ENCODE measurements around the gene AMPH. TPM values are rescaled to one million over a fixed set of nuclear protein-coding genes. Genes with fewer than 3 reads are reported as not detected.

AMPH gene
- total RNA-seq, 4 donors from 2014 or later: 3.5 to 37.0 (median 10.9) TPM

DNA sequence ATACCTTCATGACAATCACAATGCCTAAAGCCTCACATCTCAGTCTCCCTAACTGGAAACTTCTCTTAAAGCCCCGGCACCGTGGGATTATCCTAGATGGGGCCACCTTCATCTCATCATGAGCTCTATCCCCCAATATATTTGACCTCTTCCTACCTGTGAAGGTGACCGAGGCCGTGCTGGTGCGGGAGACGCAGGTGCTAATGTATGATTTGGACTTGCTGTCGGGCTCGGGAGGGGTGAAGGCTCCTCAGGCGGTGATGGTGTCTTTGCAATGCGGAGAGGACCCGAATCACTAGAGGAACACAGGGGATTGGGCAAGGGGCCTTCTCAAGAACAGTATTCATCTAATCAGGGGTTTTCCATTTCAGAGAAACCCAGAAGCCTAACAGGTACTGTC is 168.4 kb downstream of the AMPH start:
- Histone ChIP-seq H3K4me3 (no peak overlapping the region), H3K4me1 (no peaks in the 10 kb centered on the region), H3K9me3 (peaks cover 0 to 10% (median 0%) of the 10 kb centered on the region in 4 donors), H3K27ac (no peak overlapping the region), H3K27me3 (no peaks in the 10 kb centered on the region), H3K36me3 (no peaks in the 10 kb centered on the region)
- 95 to 99% methylated on average over 11 of the region's 11 CpGs for WGBS, 2 donors
- DNase-seq (ENCODE audit: low spot score in 2 of 2): no peak
- TF ChIP-seq EP300 (IDR thresholded peaks at IDR 0.05): no peak
- TF ChIP-seq POLR2A (IDR thresholded peaks at IDR 0.05): no peak
- TF ChIP-seq, protein P1, sequence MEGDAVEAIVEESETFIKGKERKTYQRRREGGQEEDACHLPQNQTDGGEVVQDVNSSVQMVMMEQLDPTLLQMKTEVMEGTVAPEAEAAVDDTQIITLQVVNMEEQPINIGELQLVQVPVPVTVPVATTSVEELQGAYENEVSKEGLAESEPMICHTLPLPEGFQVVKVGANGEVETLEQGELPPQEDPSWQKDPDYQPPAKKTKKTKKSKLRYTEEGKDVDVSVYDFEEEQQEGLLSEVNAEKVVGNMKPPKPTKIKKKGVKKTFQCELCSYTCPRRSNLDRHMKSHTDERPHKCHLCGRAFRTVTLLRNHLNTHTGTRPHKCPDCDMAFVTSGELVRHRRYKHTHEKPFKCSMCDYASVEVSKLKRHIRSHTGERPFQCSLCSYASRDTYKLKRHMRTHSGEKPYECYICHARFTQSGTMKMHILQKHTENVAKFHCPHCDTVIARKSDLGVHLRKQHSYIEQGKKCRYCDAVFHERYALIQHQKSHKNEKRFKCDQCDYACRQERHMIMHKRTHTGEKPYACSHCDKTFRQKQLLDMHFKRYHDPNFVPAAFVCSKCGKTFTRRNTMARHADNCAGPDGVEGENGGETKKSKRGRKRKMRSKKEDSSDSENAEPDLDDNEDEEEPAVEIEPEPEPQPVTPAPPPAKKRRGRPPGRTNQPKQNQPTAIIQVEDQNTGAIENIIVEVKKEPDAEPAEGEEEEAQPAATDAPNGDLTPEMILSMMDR (IDR thresholded peaks at IDR 0.05): no peak

DNA sequence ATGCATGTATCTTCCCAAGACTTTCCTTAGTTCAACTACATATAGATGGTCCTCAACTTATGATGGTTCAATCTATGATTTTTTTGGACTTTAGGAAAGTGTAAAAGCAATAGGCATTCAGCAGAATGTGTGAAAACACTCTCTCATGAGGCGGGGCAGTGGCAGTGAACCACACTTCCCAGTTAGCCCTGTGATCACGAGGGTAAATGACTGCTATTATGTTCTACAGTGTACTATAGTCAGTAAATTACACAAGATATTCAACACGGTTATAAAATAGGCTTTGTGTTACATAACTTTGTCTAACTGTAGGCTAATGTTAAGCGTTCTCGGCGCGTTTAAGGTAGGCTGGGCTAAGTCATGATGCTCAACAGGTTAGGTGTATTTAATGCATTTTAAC is 169.3 kb downstream of the AMPH start:
- no peak for DNase-seq (ENCODE audit: low spot score in 2 of 2)
- Histone ChIP-seq H3K36me3 (no peaks in the 10 kb centered on the region), H3K27ac (no peak overlapping the region), H3K4me3 (no peak overlapping the region), H3K27me3 (no peaks in the 10 kb centered on the region), H3K9me3 (peaks cover 0 to 11% (median 0%) of the 10 kb centered on the region in 4 donors), H3K4me1 (no peaks in the 10 kb centered on the region)
- 74 to 86% methylated on average over 7 of the region's 7 CpGs for WGBS, 2 donors
- TF ChIP-seq, protein P1 (IDR thresholded peaks at IDR 0.05): no peak
- TF ChIP-seq EP300 (IDR thresholded peaks at IDR 0.05) (no peak), POLR2A (IDR thresholded peaks at IDR 0.05) (no peak)

- TF ChIP-seq, protein P1 (IDR thresholded peaks at IDR 0.05): no peak
- TF ChIP-seq POLR2A (IDR thresholded peaks at IDR 0.05) (no peak), EP300 (IDR thresholded peaks at IDR 0.05) (no peak)
- Histone ChIP-seq H3K27me3 (no peaks in the 10 kb centered on the region), H3K27ac (no peak overlapping the region), H3K4me1 (peaks cover 0 to 9% (median 0%) of the 10 kb centered on the region in 4 donors), H3K36me3 (no peaks in the 10 kb centered on the region), H3K9me3 (peaks cover 0 to 10% (median 0%) of the 10 kb centered on the region in 4 donors), H3K4me3 (no peak overlapping the region)
- WGBS, 2 donors: 89 to 90% methylated on average over 5 of the region's 5 CpGs
- no peak for DNase-seq (ENCODE audit: low spot score in 2 of 2)
Observed at GRCh38 chr7:38453826-38454225, 177.3 kb downstream of the AMPH start.

DNA sequence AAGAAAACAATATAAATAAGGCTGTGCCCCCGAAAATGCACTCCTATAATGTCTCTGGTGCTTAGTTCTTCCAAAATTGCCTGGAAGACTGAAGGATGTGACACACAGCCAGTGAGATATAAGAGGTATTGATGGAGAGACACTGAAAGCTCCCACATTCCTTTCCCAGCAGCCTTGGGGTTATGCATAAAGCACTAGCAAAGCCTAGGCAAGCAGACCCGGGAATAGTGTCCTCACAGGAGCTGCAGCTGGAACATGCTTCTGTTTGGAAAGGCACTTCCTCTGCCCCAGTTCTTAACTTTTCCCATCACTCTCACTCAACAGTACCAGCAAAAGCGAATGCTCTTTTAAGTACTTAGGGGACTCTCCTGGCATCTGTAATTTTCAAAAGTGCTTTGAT is 178.0 kb downstream of the AMPH start:
- Histone ChIP-seq H3K9me3 (peaks cover 0 to 4% (median 0%) of the 10 kb centered on the region in 4 donors), H3K4me3 (no peak overlapping the region), H3K4me1 (peaks cover 0 to 9% (median 0%) of the 10 kb centered on the region in 4 donors), H3K36me3 (no peaks in the 10 kb centered on the region), H3K27me3 (no peaks in the 10 kb centered on the region), H3K27ac (peak overlapping the region in 1 of 4 donors; percentile 60)
- WGBS, 2 donors: 32 to 41% methylated on average over 3 of the region's 3 CpGs
- no peak for DNase-seq (ENCODE audit: low spot score in 2 of 2)
- TF ChIP-seq POLR2A (IDR thresholded peaks at IDR 0.05) (no peak), EP300 (IDR thresholded peaks at IDR 0.05) (no peak)
- TF ChIP-seq, protein P1 (IDR thresholded peaks at IDR 0.05): no peak

GRCh38 chr7:38452681-38453108 is 178.5 kb downstream of the AMPH start:
- Histone ChIP-seq H3K27ac (peak overlapping the region in 1 of 4 donors; percentile 60), H3K36me3 (no peaks in the 10 kb centered on the region), H3K4me1 (peaks cover 0 to 9% (median 0%) of the 10 kb centered on the region in 4 donors), H3K9me3 (no peaks in the 10 kb centered on the region), H3K27me3 (no peaks in the 10 kb centered on the region), H3K4me3 (no peak overlapping the region)
- no peak for DNase-seq (ENCODE audit: low spot score in 2 of 2)
- no peak for TF ChIP-seq POLR2A (IDR thresholded peaks at IDR 0.05)
- no peak for TF ChIP-seq EP300 (IDR thresholded peaks at IDR 0.05)
- 29 to 50% methylated on average over 1 of the region's 1 CpG for WGBS, 2 donors

DNA sequence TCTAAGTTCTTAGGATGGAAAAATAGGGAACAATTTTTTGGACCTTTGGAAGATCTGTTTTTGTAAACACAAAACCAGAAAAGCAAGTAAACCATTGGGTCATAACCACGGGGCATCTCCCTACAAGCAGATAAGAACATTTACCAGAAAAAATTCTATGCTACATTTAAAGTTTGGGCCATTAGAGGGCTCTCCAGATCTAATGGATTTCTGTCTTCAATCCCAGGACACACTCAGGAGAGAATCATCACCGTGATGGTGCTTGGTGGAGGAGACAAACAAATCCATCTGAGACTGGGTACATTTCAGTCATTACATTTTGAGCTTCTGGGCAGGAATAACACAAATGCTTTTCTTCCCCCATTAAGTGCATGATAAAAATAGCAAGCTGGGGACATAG is 179.3 kb downstream of the AMPH start:
- no peak for TF ChIP-seq POLR2A (IDR thresholded peaks at IDR 0.05)
- TF ChIP-seq EP300 (IDR thresholded peaks at IDR 0.05): no peak
- TF ChIP-seq, protein P1 (IDR thresholded peaks at IDR 0.05): peak in 2 of 5 experiments; percentile 18 to 21
- peaks cover 0 to 9% (median 0%) of the 10 kb centered on the region in 4 donors for H3K4me1 ChIP-seq
- no peaks in the 10 kb centered on the region for H3K9me3 ChIP-seq
- 16 to 18% methylated on average over 2 of the region's 2 CpGs for WGBS, 2 donors
- no peak for DNase-seq (ENCODE audit: low spot score in 2 of 2)
- H3K36me3 ChIP-seq: no peaks in the 10 kb centered on the region
- no peak overlapping the region for H3K27ac ChIP-seq
- no peak overlapping the region for H3K4me3 ChIP-seq
- H3K27me3 ChIP-seq: no peaks in the 10 kb centered on the region

All from tibial nerve (tissue), 4 donors.